ENCODE data around the gene THAP5.
A peak's percentile ranks its signal among the peaks of the same experiment; 100 is the strongest.

Gene THAP5

GRCh38 chr7:108598153-108598552 lies 28.6 kb upstream of the THAP5 start:
- DNase-seq (ENCODE audit: low read depth) = no peak
- no peak for TF ChIP-seq CTCF (IDR thresholded peaks at IDR 0.05; ENCODE audit: control insufficient read depth, insufficient read depth, low read depth, low read length, missing control alignments)
- H3K4me3 ChIP-seq (ENCODE audit: control insufficient read depth, low read depth, low read length) = no peak overlapping the region

- no peak overlapping the region for H3K4me3 ChIP-seq (ENCODE audit: control insufficient read depth, low read depth, low read length)
- TF ChIP-seq CTCF (IDR thresholded peaks at IDR 0.05; ENCODE audit: control insufficient read depth, insufficient read depth, low read depth, low read length, missing control alignments) = no peak
- DNase-seq (ENCODE audit: low read depth) = no peak
Measured at GRCh38 chr7:108596560-108596959, 27.1 kb upstream of the THAP5 start.

- H3K4me3 ChIP-seq (ENCODE audit: control insufficient read depth, low read depth, low read length) = no peak overlapping the region
- TF ChIP-seq CTCF (IDR thresholded peaks at IDR 0.05; ENCODE audit: control insufficient read depth, insufficient read depth, low read depth, low read length, missing control alignments) = peak; percentile 27
- no peak for DNase-seq (ENCODE audit: low read depth)
Measured at GRCh38 chr7:108592646-108593201, 23.2 kb upstream of the THAP5 start.

GRCh38 chr7:108590606-108591005 lies 21.1 kb upstream of the THAP5 start:
- no peak overlapping the region for H3K4me3 ChIP-seq (ENCODE audit: control insufficient read depth, low read depth, low read length)
- no peak for TF ChIP-seq CTCF (IDR thresholded peaks at IDR 0.05; ENCODE audit: control insufficient read depth, insufficient read depth, low read depth, low read length, missing control alignments)
- no peak for DNase-seq (ENCODE audit: low read depth)

GRCh38 chr7:108589874-108590273 lies 20.4 kb upstream of the THAP5 start:
- TF ChIP-seq CTCF (IDR thresholded peaks at IDR 0.05; ENCODE audit: control insufficient read depth, insufficient read depth, low read depth, low read length, missing control alignments) = no peak
- DNase-seq (ENCODE audit: low read depth) = no peak
- no peak overlapping the region for H3K4me3 ChIP-seq (ENCODE audit: control insufficient read depth, low read depth, low read length)

- no peak for TF ChIP-seq CTCF (IDR thresholded peaks at IDR 0.05; ENCODE audit: control insufficient read depth, insufficient read depth, low read depth, low read length, missing control alignments)
- DNase-seq (ENCODE audit: low read depth) = no peak
- no peak overlapping the region for H3K4me3 ChIP-seq (ENCODE audit: control insufficient read depth, low read depth, low read length)
Measured at GRCh38 chr7:108589199-108589598, 19.7 kb upstream of the THAP5 start.

- no peak for TF ChIP-seq CTCF (IDR thresholded peaks at IDR 0.05; ENCODE audit: control insufficient read depth, insufficient read depth, low read depth, low read length, missing control alignments)
- no peak for DNase-seq (ENCODE audit: low read depth)
- H3K4me3 ChIP-seq (ENCODE audit: control insufficient read depth, low read depth, low read length) = no peak overlapping the region
Measured at GRCh38 chr7:108586274-108586710, 16.8 kb upstream of the THAP5 start.

Data from AG09309 (cell line).